ENCODE results near the gene ARHGDIG.

Gene ARHGDIG

DNA sequence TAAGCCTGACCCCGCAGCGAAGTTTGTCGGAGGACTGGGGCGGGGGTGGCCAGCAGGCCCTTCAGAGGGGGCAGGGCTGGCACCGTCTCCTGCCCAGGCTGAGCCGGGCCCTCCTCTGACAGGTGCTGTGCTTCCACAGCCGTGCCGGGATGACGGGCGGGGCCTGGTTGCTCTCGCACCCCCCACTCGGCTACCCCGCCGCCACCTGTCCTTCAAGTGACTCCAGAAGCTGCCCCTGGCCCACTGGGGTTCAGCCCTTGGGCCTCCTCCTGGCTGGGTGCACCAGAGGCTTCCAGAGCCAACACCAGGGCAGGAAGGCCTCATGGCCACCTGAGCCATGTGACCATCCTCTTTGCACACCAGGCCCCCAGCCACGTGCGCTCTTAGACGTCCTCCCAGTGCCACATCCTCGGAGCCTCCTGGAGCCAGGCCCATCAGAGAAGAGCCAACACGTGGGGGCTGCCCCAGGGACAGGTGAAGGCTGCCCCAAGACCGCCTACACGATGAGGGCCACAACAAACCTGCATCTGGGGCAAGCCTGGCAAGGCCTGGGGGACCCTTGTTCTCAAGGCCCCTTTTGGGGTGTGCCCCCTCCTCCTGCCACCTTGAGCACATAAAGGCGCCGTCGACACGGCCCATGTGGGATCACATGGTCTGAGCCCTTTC is 9.8 kb downstream of the ARHGDIG start:
- no peak for DNase-seq (ENCODE audit: low read depth)
- H3K4me3 ChIP-seq (ENCODE audit: low read depth, low read length) = no peak overlapping the region
- TF ChIP-seq, protein P1, sequence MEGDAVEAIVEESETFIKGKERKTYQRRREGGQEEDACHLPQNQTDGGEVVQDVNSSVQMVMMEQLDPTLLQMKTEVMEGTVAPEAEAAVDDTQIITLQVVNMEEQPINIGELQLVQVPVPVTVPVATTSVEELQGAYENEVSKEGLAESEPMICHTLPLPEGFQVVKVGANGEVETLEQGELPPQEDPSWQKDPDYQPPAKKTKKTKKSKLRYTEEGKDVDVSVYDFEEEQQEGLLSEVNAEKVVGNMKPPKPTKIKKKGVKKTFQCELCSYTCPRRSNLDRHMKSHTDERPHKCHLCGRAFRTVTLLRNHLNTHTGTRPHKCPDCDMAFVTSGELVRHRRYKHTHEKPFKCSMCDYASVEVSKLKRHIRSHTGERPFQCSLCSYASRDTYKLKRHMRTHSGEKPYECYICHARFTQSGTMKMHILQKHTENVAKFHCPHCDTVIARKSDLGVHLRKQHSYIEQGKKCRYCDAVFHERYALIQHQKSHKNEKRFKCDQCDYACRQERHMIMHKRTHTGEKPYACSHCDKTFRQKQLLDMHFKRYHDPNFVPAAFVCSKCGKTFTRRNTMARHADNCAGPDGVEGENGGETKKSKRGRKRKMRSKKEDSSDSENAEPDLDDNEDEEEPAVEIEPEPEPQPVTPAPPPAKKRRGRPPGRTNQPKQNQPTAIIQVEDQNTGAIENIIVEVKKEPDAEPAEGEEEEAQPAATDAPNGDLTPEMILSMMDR (IDR thresholded peaks at IDR 0.05; ENCODE audit: insufficient read depth, low read depth, low read length, missing control alignments) = no peak

DNA sequence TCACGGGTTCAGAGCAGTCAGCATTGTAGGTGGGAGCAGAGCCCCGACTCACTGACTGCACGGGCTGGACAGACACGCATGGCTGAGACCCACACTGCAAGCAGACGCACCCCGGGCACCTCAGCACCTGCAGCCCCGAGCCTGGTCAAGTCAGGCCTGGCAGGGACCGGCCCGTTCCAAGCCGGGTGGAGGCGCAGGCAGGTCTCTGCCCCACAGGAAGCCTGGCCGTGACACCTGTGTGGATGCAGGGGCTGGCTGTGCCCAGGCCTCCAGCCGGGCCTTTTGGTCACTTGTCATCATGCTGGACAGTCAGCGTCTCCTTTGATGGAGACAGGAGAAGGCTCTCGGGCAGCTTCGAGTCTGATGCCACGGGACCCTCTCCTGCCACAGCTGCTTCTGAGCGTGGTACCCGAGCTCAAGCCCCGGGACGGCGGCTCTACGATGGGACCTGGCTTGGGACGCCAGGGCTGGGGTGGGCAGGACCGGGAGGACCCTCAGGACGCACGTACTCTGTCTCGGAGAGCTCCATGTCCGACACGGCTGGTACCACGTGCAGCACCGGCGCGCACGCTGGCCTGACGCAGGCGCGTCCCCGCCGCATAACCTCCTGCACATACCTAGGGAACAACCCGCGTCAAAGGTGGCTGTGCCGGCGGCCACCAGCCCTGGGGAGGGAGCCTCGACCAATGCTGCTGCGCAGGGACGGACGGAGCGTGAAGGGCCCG is 10.5 kb downstream of the ARHGDIG start:
- TF ChIP-seq, protein P1 (IDR thresholded peaks at IDR 0.05; ENCODE audit: insufficient read depth, low read depth, low read length, missing control alignments) = no peak
- no peak overlapping the region for H3K4me3 ChIP-seq (ENCODE audit: low read depth, low read length)
- no peak for DNase-seq (ENCODE audit: low read depth)

DNA sequence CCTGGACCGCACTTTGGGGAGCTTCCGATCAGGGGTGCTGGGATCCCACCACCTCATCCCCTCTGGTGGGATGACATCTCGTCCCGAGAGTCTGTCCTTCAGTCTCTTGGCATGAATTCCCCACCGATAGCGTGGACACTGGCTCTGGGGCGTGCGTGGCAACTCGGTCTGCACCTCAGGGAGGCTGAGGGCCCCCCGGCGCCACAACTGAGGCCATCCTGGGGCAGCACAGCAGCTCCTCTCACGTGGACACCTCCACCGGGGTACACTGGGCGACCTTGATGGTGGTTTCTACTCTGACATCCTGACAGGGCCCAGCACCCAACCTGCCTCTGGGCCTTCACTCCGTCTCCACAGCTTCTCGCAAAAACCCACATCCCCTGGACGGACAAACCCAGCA is 11.1 kb downstream of the ARHGDIG start:
- TF ChIP-seq, protein P1 (IDR thresholded peaks at IDR 0.05; ENCODE audit: insufficient read depth, low read depth, low read length, missing control alignments) = no peak

DNA sequence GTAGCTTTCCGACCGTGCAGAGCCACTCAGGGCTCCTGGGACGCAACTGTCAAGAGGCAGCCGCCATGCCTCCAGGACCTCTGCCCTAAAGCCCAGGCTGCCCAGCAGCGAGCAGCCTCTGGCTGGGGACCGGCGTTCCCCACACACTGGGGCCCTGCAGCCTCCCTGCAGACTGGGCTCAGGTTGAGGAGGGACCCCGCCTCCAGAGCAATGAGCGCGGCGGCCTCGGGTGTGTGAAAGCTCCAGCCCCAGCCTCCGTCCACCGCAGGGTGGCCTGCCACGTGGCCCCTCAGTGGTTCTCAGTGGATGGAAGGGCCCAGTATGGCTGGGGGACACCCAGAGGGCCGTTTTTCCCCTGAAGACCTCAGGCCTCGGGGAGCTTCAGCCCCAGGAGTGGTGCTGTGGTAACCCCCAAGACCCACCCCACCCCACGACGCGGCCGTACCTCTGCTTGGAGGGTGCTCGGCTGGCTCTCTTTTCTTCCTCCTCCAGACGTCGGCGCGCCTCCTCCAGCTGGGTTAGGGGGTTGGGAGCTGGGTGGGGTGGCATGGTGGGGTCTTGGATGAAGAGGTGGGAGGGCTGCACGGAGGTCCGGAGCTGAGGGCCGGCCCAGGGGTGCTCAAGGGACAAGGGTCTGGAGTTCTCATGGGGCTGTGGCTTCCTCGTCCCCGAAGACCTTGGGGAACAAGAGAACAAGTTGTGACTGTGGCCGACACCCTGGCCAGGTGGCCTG is 12.8 kb downstream of the ARHGDIG start:
- DNase-seq (ENCODE audit: low read depth) = no peak
- TF ChIP-seq, protein P1 (IDR thresholded peaks at IDR 0.05; ENCODE audit: insufficient read depth, low read depth, low read length, missing control alignments) = no peak
- H3K4me3 ChIP-seq (ENCODE audit: low read depth, low read length) = no peak overlapping the region

More for the DNA sequence above, 11.1 kb downstream of the ARHGDIG start:
- DNase-seq (ENCODE audit: low read depth) = no peak
- H3K4me3 ChIP-seq (ENCODE audit: low read depth, low read length) = no peak overlapping the region

DNA sequence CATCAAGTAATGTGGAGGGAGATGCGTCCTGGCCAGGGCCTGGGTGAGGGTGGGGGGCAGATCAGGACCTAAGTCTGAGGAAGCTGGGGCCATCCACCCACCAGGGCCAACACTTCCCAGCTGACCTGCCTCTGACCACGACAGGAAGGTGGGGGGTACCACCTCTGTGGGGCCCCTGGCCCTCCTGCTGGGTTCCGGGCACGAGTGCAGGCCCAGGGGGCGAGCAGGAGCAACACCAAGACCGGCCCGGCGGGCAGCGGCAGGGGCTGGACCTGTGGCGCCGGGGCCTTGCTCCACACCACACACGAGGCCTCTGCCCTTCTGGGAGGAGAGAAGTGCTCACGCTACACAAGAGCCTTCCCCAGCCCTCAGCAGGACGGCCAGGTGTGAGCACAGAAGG is 15.9 kb downstream of the ARHGDIG start:
- no peak overlapping the region for H3K4me3 ChIP-seq (ENCODE audit: low read depth, low read length)
- no peak for DNase-seq (ENCODE audit: low read depth)
- TF ChIP-seq, protein P1 (IDR thresholded peaks at IDR 0.05; ENCODE audit: insufficient read depth, low read depth, low read length, missing control alignments) = no peak

DNA sequence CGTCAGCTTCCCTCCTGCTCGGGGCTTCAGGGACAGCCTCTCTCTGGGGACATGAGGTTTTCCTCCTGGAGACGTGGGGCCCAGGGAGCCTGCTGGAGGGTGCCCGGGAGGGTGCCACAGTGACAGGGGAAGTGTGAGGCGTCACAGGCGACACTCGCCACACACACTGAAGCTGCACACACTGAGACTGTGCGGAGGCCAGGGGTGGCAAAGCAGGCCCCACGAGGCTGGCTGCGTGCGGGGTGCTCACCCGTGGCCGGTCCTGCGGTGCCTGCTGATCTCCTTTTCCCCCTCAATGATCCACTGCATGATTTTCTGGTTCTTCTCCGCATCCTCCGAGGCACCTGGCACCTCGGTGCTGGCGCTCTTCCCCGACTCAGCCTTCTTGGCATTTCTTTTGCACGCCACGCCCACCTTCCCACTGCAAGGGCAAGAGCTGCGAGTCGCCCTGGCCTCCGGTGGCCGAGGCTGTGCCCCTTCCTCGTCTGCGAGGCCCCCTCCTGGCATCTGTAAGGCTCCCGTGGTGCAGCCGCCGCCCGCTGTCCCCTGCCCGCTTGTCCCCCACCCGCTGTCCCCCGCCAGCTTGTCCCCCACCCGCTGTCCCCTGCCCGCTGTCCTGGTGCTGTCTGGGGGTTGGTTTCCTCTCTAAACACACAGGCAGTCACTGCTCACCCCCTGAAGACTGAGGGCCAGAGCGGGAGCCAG is 16.6 kb downstream of the ARHGDIG start:
- TF ChIP-seq, protein P1 (IDR thresholded peaks at IDR 0.05; ENCODE audit: insufficient read depth, low read depth, low read length, missing control alignments) = no peak
- no peak for DNase-seq (ENCODE audit: low read depth)

More for the DNA sequence above, 16.6 kb downstream of the ARHGDIG start:
- no peak overlapping the region for H3K4me3 ChIP-seq (ENCODE audit: low read depth, low read length)

Measured in GM12865 (cell line).